HG03060 (cell line): ENCODE measurements around the gene SPATA13.

Experiments
- ATAC-seq: cut with Tn5 transposase; IDR thresholded peaks from one replicate; pipeline ENCODE4 v1.9.1; 2021; ENCODE audit warnings: low read depth, moderate number of reproducible peaks; ENCODE audit not compliant: unreplicated experiment

Gene SPATA13

DNA sequence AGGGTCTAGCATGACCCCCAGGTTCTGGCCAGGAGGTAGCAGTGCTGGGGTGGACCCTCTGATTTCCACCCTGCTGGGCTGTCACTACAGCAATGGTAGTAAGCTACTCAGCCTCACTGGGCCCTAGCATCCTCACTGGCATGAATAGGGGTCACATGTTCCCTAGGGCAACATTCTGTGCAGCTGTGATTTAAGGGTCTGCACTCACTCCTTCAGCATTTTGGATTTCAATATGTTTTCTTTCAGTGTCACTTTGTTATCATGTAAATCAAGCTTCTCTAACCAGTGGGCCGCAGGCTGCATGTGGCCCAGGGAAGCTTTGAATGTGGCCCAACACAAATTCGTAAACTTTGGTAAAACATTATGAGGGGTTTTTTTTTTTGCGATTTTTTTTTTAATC, 57.8 kb downstream of the SPATA13 start:
- ATAC-seq: no peak

- ATAC-seq: no peak
These were observed 58.5 kb downstream of the SPATA13 start for GRCh38 chr13:24218977-24219376.

DNA sequence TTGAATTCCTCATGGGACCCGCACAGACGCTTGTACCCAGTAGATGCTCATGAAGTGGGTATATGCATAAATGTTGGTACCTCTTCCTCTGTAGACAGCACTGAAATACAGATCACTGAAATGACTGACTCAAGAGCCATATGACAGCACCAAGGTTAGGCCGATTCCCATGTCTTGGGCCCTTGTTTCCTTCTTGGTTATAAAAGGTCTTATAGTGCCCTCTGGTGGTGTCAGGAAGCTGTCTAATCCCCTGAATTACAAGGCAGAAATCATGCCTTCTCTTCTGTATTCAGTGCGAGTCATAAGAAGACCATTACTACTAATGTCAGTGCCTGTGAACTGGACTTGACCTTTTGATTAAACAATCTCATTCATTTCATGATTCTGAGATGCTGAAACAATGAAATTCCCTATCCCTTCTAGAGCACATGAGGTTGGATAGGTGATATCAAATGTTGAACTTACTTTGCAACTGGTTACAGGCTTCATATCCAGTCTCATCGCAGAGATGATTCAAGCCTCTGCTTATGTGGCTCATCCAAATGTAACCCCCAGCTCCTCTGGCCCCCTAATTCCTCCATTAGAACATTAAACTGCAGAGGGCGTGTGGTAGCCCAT, 59.7 kb downstream of the SPATA13 start:
- ATAC-seq: no peak

DNA sequence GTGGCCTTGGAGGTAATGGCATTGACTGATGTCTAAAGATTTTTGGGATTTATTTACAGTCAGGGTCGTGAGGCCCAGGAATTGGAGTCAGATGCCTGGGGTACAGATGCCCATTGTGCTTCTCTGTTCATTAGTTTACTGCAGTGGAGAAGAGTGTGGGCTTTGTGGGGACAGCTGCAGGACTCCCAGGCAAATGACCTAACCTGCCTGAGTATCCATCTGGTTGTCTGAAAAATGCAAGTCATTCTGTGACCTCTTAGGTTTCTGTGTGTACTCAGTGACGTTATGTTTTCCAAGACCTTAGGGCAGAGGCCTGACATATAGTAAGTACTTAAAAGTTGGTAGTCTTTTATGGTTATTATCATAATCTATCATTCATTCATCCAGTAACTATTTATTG, 60.5 kb downstream of the SPATA13 start:
- ATAC-seq: no peak

GRCh38 chr13:24222756-24223155, 62.2 kb downstream of the SPATA13 start:
- ATAC-seq: no peak

- no peak for ATAC-seq
These were observed 63.1 kb downstream of the SPATA13 start for GRCh38 chr13:24223341-24224231.

DNA sequence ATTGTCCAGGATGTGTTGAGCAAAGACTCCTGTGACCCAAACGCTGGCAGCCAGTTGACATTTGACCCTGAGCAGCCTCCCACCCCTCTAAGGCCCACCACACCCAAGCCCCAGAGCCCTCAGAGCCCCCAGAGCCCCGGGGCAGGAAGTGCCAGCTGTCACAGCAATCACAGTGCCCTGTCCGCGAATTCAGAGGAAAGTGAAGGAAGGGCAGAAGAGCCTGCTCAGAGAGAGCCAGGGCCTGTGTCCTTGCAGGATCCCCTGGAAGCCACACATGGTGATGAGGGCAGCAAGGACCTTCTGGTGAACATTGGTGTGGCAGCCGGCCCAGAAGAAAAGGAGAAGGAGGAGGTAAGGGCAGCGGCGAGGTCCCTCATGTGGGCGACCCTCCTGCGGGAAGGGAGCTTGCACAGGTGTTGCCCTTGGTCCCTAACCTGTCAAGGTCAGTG, 63.7 kb downstream of the SPATA13 start:
- no peak for ATAC-seq

DNA sequence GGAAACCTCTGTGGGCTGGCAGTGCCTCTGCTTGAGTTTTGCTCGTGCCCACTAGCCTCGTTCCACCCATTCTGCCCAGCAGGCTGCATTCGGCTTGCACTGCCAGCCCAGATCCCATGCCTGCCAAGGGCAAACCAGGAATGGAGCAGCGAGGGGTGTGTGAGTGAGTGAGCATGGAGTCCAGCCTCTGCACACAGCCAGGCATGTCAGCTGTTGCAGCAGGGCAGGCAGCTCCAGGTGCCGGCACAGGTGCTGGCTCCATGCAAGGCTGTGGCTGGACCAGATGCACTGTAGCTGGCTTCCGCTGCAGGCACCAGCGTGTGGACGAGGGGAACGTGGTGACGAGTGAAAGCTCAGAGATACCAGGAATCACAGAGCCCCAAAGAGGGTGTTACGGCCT, 64.5 kb downstream of the SPATA13 start:
- no peak for ATAC-seq

DNA sequence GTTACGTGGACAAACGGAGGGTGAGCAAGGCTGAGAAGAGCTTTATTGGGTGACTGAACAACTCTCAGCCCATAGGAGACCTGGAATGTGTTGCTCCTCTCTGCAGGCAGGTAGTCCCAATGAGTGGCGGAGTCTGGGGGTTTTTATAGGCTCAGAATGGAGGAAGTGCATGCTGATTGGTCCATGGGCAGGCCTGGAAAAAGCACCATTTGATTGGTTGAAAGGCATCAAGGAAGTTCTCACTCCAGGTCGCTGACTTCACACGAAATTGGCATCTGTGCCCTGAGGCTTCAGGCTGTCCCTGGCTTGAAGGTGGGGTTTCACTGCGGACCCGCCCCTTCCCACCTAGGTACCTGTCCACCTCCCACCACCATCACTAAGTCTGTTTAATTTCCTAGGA, 65.4 kb downstream of the SPATA13 start:
- no peak for ATAC-seq

DNA sequence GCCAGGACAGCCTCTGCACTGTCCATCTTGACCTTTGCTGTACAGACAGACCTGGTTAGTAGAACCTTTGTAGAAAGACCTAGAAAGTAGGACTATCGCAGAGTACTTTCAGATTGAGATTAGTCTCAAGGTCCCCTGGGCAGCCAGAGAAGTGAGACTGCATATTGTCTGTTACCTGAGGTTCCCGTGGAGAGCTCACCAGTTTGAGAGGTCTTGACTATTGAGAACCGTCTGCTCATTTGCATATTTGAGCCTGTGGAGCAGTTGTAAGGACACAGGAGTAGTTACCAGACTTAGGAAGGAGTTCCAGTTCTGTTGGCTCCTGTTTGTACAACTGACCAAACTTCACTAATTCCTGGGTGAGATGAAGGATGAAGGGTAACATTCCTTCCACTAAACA, 66.2 kb downstream of the SPATA13 start:
- no peak for ATAC-seq

GRCh38 chr13:24228852-24229458, 68.4 kb downstream of the SPATA13 start:
- no peak for ATAC-seq

DNA sequence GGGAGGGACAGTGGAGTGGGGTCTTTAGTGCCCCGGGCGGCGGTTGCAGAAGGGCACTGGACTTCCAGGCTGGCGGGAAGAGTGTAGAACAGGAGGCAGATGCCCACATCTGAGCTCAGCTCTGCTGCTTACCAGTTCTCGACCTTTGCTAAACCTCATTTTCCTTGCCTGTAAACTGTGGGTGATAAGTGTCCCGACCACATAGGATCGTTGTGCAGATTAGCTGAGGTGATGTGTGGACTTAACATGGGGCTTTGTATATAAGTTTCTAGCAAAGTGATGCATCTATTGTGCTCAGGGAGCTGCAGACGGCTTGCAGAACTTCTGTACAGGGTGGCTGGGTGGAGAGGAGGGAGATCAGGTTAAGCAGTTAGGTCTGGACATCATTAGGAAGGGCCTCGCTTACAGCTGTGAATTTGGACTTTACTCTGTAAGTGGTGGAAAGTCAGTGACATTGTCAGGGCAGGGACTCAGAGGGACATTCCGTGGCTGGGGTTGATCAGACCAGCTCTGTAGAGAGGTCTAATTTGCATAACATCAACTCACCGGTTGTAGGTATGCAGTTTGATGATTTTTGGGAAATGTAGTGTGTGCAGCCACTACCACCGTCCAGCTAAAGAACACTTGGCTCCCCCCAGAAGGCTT, 70.0 kb downstream of the SPATA13 start:
- no peak for ATAC-seq

DNA sequence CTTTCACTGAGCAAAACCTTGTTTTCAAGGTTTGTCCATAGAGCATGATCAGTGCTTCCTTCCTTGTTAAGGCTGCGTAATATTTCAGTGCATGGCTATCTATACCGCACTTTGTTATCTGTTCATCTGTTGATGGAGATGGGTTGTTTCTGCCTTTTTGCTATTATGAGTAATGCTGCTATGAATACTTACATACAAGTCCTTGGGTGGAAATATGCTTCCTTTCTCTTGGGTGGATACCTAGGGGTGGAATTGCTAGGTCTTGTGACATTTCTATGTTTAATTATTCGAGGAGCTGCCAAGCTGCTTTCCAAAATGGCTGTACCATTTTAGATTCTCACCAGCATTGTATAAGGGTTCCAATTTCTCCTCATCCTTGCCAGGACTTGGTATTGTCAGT, 70.9 kb downstream of the SPATA13 start:
- no peak for ATAC-seq

DNA sequence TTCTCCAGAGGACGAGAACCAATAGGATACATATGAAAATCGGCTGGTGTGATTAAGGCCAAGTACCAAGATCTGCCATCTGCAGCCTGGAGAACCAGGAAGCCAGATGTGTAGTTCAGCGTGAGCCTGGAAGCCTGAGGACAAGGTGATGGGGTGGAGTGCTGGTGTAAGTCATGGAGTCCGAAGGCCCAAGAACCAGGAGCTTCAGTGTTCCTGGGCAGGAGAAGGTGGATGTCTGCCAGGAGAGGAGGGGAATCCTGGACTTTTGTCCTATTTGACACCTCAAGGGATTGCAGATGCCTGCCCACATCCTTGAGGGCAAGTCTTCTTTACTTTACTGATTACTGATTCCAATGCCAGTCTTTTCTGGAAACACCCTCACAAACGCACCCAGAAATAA, 71.5 kb downstream of the SPATA13 start:
- no peak for ATAC-seq

DNA sequence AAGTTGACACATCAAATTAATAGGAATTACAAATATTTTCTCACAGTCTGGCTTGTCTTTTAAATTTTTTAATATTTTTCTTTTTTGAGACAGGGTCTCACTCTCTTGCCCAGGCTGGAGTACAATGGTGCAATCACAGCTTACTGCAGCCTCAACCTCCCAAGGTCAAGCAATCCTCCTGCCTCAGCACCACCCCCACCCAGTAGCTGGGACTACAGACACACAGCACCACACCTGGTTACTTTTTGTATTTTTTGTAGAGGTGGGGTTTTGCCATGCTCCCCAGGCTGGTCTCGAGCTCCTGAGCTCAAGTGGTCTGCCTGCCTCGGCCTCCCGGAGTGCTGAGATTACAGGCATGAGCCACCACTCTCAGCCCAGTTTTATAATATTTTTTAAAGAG, 72.0 kb downstream of the SPATA13 start:
- no peak for ATAC-seq

- no peak for ATAC-seq
These were observed 72.9 kb downstream of the SPATA13 start for GRCh38 chr13:24233351-24233901.

DNA sequence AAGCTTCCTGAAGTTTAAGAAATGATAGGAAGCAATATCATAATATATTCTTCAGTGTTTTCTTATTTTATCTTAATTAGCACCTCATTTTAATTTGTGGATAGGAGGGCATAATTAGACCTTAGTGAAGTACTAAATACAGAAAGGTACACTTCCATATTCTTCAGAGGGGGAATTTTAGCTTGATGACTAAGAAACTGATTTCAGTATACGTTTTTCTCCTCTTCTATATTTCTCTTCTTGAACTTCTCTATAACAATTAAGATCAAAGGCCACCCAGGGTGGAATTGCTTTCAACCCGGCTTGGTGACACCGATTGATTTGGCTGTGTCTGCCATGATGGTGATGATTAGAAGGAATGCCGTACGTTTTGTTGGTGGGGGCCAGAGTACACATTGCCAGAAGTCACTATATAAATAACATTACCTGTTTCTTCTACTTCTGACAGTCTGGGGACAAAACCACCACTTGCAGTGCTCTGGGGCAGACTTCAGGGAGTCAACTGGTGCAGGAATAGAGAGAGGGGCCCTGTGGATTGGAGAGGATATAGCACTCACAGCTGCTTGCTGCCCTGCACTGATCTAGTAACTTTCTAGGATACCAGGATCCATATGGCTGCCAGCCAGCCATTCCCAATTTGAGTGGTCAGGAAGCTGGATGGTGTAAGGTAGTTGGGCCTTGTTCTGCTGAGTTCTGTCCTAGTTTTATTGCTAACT, 73.8 kb downstream of the SPATA13 start:
- ATAC-seq: no peak

DNA sequence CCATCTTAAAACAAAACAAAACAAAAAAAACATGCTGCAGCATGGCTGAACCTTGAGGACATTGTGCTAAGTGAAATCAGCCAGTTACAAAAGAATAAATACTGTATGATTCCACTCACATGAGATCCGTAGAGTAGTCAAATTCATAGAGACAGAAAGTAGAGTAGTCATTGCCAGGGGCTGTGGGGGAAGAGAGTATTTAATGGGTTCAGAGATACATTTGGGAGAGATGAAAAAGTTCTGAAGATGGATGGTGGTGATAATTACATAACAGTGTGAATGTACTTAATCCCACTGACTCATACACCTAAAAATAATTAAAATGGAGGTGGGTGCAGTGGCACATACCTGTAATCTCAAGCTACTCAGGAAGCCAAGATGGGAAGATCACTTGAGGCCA, 76.8 kb downstream of the SPATA13 start:
- no peak for ATAC-seq

- ATAC-seq: no peak
These were observed 80.8 kb downstream of the SPATA13 start for GRCh38 chr13:24241336-24241735.

GRCh38 chr13:24242100-24242499, 81.6 kb downstream of the SPATA13 start:
- ATAC-seq: no peak
